ENCODE results near the gene KATNAL2. TPM values are rescaled to one million over a fixed set of nuclear protein-coding genes. Genes with fewer than 3 reads are reported as not detected.

The KATNAL2 gene
- total and polyA plus RNA-seq, 12 donors: 0.74 to 6.1 (median 2.2) TPM

DNA sequence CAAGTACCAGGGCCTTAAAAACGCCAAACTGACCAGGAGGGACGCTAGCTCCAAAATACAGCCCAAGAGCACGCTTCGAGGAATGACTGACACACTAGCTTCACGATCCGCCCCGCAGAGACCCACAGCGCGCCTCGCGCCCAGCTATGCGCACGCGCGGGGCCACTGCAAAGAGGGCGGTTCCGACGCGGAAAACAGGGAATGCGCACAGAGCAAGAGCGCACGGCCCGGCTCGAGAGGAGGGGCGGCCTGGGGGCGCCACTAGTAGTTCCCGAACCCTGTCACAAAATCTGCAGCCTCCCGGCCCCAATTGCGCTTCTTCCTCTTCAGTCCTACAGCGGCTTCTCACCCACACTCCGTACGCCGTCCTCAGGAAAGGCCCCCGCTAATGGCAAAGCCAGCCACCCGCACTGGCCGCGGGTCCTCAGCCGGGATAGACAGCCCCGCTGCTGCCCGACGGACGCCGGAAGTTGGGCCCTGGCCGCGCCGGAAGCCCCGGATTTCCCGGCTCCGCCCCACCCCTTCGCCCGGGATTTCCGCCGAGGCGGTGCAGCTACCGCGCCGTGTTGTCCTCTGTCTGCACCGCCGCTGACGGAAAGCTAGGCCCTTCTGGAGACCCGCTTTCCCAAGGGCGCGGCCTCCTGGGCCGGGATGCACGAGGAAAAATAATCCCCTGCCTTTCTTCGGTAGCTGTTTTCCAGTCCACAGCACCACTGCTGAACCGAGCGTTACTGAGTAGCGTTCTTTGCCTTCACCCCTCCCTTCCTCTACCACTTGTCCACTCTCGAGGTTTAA, 232.8 kb downstream of the KATNAL2 start, which contains the start of gene HDHD2:
TSS of gene HDHD2 (minus strand) at position 472 of the 795 bp plus-strand sequence. CDS start 14,061 bp downstream, outside the sequence.
- Histone ChIP-seq H3K4me1 (peaks cover 2 to 46% (median 23%) of the 10 kb centered on the region in 9 donors), H3K27ac (peak within 1 kb of the TSS; percentile 69 to 97 (median 94)), H3K4me3 (peak within 1 kb of the TSS; percentile 50 to 82 (median 74)), H3K27me3 (no peaks in the 10 kb centered on the region), H3K9me3 (no peaks in the 10 kb centered on the region), H3K36me3 (peaks cover 0 to 23% (median 3%) of the 10 kb centered on the region in 9 donors)
- intact Hi-C loops (cut with DNase I): loop anchor here in 2 of 10 donors (1.0 to 2.0 kb wide), 2 partner anchors 26 to 27 kb away; partner anchors contain the start of gene IER3IP1 (in 2 of the 2)
- TF ChIP-seq CTCF (IDR thresholded peaks at IDR 0.05): peak in 1 of 9 donors; percentile 22
- ATAC-seq: peak; percentile 96 to 98 (median 97)
- peak; percentile 85 to 91 for DNase-seq
- WGBS, 2 donors: 0% methylated on average over 67 to 70 of the region's 70 CpGs

DNA sequence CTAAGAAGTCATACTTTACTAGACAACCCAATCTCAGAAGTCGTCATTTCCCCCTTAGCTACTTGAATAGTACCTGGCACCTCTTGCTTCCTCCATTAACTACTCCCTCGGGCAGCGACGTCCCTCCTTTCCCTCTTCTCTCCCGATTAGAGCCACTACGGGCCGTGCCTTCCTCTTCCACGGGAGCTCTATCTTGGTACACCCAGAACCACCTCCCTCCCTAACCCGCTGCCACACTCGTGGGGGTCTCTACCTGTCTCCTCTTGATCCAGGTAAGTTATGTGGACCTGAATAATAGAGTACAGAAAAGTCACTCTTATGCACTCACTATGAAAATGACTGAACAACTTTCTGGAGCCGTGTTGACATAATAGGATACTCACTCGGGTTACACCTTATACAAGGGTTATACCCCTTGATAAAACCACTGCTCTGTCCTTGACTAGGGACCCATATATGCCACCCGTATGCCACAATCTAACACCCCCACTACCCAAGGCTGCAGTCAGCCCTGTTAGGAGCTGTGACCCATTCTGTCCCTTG, 233.5 kb downstream of the KATNAL2 start:
- Histone ChIP-seq H3K4me1 (peaks cover 2 to 43% (median 22%) of the 10 kb centered on the region in 9 donors), H3K36me3 (peaks cover 0 to 29% (median 6%) of the 10 kb centered on the region in 9 donors), H3K9me3 (no peaks in the 10 kb centered on the region), H3K27me3 (no peaks in the 10 kb centered on the region), H3K27ac (peak overlapping the region; percentile 69 to 97 (median 94)), H3K4me3 (peak overlapping the region; percentile 50 to 82 (median 74))
- DNase-seq (peak in 1 of 2 donors; percentile 20), ATAC-seq (peak; percentile 7 to 56 (median 30))
- intact Hi-C loops (cut with DNase I): loop anchor here in 2 of 10 donors (1.0 to 2.0 kb wide), 2 partner anchors 25 to 26 kb away; partner anchors contain the start of gene IER3IP1 (in 2 of the 2)
- WGBS, 2 donors: 6 to 8% methylated on average over 13 of the region's 13 CpGs
- no peak for TF ChIP-seq CTCF (IDR thresholded peaks at IDR 0.05)

- no peak for TF ChIP-seq CTCF (IDR thresholded peaks at IDR 0.05)
- Histone ChIP-seq H3K4me3 (peak overlapping the region in 9 of 10 donors; percentile 50 to 82 (median 77)), H3K9me3 (no peaks in the 10 kb centered on the region), H3K27ac (peak overlapping the region; percentile 69 to 97 (median 94)), H3K4me1 (peaks cover 2 to 40% (median 22%) of the 10 kb centered on the region in 9 donors), H3K27me3 (no peaks in the 10 kb centered on the region), H3K36me3 (peaks cover 0 to 35% (median 6%) of the 10 kb centered on the region in 9 donors)
- DNase-seq (no peak), ATAC-seq (no peak)
- intact Hi-C loops (cut with DNase I): loop anchor here in 1 of 10 donors (2.0 kb wide), 1 partner anchor 25 kb away; the partner anchor contains the start of gene IER3IP1
These were observed 234.0 kb downstream of the KATNAL2 start for GRCh38 chr18:47151439-47151838.

Other genes with a start within 250 kb of the KATNAL2 start
- 10 to 100 TPM in 4 of 10 donors, 1 to 10 TPM in 6; 1.4 to 16.8 (median 7.1) TPM for gene ST8SIA5, start 160.5 kb upstream of the KATNAL2 start, total RNA-seq
- 1 to 10 TPM; 1.0 to 2.6 TPM for gene ST8SIA5, start 160.5 kb upstream of the KATNAL2 start, polyA plus RNA-seq
- gene PIAS2, start 95 bp upstream of the KATNAL2 start, total RNA-seq: 10 to 100 TPM; 25.5 to 39.2 (median 34.9) TPM
- 1 to 10 TPM; 3.4 to 6.1 TPM for gene PIAS2, start 95 bp upstream of the KATNAL2 start, polyA plus RNA-seq
- not detected for gene ELOA2, start 118.0 kb downstream of the KATNAL2 start, total RNA-seq
- not detected for gene ELOA2, start 118.0 kb downstream of the KATNAL2 start, polyA plus RNA-seq
- gene HDHD2, start 232.9 kb downstream of the KATNAL2 start, total RNA-seq: 10 to 100 TPM; 31.1 to 52.4 (median 38.9) TPM
- gene HDHD2, start 232.9 kb downstream of the KATNAL2 start, polyA plus RNA-seq: 10 to 100 TPM; 16.8 to 17.9 TPM

All from heart right ventricle (tissue), 16 donors.